CD1c-positive myeloid dendritic cell (primary cell): Measurements from ENCODE around the gene ABHD3.
A peak's percentile ranks its signal among the peaks of the same experiment; 100 is the strongest.
"Not testable (repeated sequence)": the region's sequence is repeated elsewhere in the genome, so short reads cannot be mapped to it uniquely, and the experiment has no call there.

ENCODE experiments used
- DNase-seq: peaks from one replicate; pipeline ENCODE4 v3.0.0-alpha.2; 2016; ENCODE audit errors: extremely low spot score

ABHD3 gene

DNA sequence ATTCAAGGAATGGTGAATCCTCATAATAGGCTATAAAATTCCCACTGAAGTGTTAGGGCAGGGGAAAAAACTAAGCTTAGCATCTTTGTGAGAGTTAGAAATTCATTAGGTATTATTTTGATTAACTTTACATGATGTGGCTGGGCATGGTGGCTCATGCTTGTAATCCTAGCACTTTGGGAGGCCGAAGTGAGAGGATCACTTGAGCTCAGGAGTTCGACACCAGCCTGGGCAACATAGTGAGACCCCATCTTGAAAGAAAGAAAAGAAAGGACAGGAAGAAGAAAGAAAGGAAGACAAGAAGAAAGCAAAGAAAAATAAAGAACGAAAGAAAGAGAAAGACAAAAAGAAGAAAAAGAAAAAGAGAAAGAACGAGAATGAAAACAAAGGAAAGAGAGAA is 52.5 kb downstream of the ABHD3 start:
- DNase-seq = no peak

DNA sequence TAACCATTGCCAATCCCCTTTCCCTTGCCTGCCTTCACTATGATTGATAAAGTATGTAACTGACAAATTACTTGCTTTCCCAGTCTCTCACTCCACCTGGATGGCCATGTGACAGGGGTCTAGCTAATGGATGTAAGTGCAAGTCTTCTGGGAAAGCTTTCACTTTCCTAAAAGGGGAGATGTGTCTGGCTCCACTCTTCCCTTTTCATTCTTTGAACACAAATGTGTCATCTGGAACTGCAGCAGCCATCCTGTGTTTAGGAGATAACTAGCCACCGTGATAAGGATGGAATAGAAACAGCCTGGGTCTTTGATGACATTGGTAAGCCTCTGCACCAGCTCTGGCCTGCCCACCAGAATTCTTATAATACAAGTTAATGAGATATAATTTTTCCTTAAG is 54.3 kb downstream of the ABHD3 start:
- no peak for DNase-seq

DNA sequence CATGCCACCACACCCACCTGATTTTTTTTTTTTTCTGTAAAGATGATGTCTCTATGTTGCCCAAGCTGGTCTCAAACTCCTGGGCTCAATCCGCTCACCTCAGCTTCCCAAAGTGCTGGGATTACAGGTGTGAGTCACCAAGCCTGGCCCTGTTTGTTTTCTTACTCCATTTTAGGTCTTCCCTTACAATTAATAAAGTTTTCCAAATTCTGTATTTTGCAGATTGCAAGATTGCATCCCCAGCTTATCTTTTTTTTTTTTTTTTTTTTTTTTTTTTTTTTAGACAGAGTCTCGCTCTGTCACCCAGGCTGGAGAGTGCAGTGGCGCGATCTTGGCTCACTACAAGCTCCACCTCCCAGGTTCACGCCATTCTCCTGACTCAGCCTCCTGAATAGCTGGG is 64.2 kb downstream of the ABHD3 start:
- not testable (repeated sequence) for DNase-seq

DNA sequence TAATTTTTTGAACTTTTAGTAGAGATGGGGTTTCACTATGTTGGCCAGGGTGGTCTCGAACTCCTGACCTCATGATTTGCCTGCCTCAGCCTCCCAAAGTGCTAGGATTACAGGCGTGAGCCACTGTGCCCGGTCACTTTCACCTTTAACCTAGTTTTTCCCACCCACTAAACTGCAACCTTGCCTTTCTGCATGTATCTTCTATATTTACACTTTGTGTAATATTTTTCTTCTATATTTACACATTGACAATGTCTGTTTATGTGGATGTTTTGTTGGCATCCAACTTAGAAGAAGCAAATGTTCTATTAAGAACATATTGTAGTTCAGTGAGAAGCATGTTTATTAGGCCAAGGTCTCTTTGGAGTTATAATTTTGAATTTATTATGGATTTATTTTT is 65.8 kb downstream of the ABHD3 start:
- no peak for DNase-seq

DNA sequence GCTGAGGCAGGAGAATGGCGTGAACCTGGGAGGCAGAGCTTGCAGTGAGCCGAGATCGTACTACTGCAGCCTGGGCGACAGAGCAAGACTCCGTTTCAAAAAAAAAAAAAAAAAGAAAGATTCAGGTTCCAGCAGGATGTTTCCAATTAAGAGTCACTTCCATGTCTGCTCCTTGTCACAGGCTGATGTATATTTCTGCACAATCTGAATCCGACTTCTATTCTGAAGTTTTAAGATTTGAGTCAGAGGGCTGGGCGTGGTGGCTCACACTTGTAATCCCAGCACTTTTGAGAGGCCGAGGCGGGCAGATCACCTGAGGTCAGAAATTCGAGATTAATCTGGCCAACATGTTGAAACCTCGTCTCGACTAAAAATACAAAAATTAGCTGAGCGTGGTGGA is 67.8 kb downstream of the ABHD3 start:
- no peak for DNase-seq

DNA sequence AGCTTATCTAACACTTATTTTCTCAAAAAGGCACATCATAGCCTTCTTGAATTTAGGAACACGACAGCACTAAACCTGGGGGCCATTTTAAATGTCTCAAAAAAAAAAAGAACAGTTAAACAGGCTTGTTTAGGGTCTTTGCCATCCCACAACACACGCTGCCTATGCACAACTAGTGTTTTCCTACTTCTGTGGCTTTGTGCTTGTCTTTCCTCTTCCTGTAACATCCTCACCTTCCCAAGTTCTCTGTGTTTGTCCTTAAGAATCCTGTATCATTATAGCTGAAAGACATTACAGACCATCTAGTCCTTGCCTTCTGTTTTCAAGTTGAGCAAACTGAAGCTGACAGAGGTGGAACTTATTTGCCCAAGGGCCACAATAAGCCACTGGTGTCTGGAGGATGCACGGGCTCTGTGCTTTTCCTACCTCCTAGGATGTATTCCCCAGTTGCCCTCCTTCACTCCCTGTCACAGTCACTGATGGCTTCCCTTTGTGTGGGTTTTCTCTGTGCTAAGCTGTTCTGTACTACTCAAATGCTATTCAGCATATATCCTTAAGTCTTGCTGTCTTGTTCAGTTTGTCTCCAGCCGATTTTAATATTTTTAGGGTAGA is 69.9 kb downstream of the ABHD3 start:
- DNase-seq = no peak

DNA sequence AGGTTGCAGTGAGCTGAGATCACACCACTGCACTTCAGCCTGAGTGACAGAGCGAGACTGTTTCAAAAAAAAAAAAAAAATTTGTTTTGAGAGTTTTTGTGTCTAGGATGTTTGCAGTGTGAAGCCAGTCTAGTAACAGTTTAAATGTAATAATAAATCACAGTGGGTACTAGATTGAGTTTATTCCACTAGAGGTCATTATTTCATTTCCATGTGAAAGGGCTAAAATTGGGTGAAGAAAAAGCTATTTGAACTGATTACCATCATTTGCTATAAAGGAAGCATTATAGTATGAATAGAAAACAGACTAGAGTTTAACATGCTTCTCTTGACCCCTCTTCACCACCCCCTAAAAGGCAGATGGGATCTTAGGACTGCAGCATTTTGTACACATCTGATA is 72.2 kb downstream of the ABHD3 start:
- no peak for DNase-seq

DNA sequence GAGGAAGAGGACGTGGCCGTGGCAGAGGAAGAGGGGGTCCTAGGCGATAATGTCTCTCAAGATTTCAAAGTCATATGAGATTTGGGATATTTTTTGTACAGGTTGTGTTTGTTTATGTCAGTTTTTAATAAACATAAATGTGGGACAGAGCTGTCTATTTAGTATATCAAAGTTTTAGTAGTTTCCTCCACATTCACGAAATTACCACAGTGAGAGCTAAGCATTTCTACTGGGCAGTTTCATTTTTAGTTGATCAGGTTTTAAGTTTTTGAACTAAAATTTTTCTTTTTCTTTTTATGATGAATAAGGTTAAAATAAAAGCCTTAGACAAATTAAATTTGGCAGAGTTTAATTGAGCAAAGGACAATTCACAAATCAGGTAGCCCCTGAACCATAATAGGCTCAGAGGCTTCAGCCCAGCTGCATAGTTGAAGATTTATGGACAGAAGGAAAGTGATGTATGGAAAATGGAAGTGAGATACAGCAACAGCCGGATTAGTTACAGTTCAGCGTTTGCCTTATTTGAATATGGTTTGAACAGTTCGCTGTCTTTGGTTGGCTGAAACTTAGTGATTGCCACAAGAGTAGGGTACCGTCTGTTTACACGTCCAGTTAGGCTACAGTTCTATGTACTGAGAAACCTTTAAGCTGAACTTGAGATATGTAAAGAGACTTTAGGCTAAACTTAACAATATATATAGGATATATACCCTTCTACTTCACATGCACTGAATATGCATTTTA is 75.3 kb downstream of the ABHD3 start:
- no peak for DNase-seq

DNA sequence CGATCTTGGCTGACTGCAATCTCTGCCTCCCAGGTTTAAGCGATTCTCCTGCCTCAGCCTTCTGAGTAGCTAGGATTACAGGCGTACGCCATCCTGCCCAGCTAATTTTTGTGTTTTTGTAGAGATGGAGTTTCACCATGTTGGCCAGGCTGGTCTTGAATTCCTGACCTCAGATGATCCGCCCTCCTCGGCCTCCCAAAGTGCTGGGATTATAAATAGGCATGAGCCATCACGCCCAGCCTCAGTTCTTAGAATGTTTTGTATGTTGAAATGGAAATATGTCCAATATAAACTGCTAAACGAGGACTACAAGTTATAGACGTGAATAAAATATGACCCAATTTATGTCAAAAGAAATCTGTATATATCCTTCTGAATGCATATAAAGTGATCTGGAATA is 82.9 kb downstream of the ABHD3 start:
- not testable (repeated sequence) for DNase-seq

DNA sequence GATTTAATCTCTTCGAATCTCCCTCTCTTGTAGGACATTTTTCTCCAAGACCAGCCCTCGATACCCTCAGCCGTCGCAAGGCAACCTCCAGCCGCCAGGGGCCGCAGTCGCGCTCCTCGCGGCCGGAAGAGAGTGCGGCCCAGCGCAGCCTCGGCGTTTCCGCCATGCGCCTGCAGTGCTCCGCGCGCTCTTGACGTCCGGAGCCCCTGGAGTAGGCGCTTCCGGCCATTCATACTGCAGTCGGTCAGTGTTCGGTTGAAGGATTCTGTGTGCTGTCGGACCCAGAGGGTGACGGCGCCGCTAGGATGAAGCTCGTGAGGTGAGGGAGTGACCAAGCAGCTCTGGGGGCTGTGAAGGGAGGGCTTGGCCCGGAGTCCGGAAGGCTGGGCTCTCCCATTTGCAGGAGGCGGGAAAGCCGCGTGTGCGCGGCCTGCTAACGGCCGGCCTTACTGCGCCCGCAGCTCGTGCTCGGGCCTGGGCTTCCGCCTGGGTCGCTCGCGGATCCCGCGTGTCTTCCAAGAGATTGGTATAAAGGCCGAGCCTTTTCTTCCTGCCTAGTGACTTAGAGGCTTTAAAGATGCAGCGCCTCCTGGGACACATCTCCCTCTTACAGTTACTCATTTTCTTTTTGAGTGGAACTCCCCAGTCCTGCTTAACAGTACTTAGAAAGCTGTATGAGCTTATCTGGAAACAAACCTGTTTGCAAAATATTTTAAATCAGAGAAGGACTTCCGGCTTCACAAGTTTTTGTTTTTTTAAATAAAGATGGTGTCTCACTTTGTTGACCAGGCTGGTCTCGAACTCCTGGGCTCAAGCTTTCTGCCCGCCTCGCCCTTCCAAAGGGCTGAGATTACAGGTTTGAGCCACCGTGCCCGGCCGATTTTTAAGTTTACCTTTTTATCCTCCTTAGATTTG is 92.2 kb downstream of the ABHD3 start, which contains the start of gene SNRPD1:
SNRPD1 (plus strand) TSS at position 190 of the 915 bp plus-strand sequence; CDS start at position 306, 116 bp downstream.
- peak; percentile 96 for DNase-seq

DNA sequence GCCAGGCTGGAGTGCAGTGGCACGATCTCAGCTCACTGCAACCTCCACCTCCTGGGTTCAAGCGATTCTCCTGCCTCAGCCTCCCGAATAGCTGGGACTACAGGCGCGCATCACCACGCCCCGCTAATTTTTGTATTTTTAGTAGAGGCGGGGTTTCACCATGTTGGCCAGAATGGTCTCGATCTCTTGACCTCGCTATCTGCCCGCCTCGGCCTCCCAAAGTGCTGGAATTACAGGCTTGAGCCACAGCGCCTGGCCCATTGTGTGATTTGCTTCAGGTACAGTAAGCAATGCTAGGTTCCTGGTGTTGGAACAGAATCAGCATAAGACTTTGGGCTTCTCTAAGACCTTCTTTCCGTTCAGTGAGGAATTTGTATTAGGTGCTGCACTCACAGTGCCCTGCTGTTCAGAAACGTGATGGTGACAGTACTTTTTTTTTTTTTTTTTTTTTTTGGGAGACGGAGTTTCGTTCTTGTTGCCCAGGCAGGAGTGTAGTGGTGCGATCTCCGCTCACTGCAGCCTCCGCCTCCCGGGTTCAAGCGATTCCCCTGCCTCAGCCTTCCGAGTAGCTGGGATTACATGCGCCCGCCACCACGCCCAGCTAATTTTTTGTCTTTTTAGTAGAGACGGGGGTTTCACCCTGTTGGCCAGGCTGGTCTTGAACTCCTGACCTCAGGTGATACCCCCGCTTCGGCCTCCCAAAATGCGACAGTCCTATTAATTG is 93.0 kb downstream of the ABHD3 start:
- not testable (repeated sequence) for DNase-seq

DNA sequence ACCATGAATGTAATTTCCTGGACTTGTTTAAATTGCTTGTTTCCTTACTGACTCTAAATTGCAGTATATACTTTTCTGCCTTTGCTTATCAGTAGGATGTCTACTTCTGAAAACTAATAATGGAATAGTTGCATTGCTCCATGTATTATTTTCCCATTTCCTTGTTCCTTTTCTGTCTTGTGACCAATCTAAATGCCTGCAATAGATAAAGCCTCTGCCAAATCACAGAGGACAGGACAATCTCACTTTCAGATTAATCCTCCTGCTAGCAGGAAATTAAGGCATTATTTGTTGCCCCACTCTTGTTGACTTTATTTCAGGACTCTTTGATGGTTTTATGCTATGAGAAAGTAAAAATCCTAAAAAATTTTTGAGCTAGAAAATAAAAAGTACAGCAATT is 99.4 kb downstream of the ABHD3 start:
- no peak for DNase-seq

DNA sequence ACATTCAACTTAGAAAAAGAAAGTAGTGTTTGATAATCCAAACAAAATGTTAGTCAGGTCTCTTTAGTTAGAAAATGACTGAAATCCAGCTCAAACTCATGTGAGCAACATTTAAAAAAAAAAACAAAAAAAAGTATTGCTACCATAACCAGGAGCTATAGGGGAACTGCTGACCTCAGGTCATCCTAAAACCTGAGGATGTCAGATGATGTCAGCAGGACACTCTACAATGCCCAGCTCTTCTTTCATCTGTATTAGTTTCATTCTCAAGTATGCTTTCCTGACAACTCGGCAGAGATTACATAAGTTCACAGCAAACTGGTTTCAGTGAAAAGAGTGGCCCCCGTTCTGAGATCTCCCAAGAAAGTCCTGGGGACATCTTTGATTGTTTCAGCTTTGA is 99.9 kb downstream of the ABHD3 start:
- peak; percentile 10 for DNase-seq

DNA sequence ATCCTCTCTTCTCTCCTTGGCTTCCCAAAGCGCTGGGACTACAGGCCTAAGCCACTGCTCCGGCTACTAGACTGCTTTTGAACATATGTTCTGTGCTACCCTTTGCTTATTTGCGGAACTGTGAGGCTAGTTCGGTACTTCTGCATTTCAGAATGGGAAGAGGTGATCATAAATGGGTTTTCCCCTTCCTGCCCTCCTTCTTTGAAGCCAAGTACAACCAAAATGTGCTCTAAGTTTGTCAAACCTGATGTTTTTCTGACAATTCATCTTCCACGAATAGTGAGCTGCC is 102.3 kb downstream of the ABHD3 start:
- peak; percentile 79 for DNase-seq
